Endothelial cell of umbilical vein (primary cell): ENCODE measurements around the gene KAT7.

Experiments used
- CTCF ChIP-seq, 2 donors: IDR thresholded peaks; 1 replicate in 1 of 2; 2 replicates in 1 of 2; pipeline ENCODE4 v1.5.1; 2011; ENCODE audit warnings: low read length in 2 of 2, mild to moderate bottlenecking in 2 of 2, moderate library complexity in 2 of 2, control low read depth in 1 of 2, inconsistent platforms in 1 of 2, low read depth in 1 of 2; ENCODE audit not compliant: insufficient read depth in 1 of 2; ENCODE audit errors: extremely low read depth in 1 of 2
- JUN ChIP-seq: IDR thresholded peaks from 2 replicates; pipeline ENCODE4 v1.6.1; 2011; ENCODE audit warnings: borderline replicate concordance, low read depth; ENCODE audit not compliant: insufficient read length, insufficient read depth
- MAX ChIP-seq: IDR thresholded peaks from 2 replicates; pipeline ENCODE4 v1.6.1; 2011; ENCODE audit not compliant: insufficient read depth, insufficient read length
- POLR2A ChIP-seq: IDR thresholded peaks from 2 replicates; pipeline ENCODE4 v1.6.1; 2012; ENCODE audit warnings: low read depth, mild to moderate bottlenecking, control low read depth, low read length
- POLR2AphosphoS5 ChIP-seq: IDR thresholded peaks from 2 replicates; pipeline ENCODE4 v1.6.1; 2012; ENCODE audit warnings: low read depth, mild to moderate bottlenecking, control low read depth, low read length, moderate library complexity; ENCODE audit not compliant: insufficient read depth

GRCh38 chr17:49779156-49779738 is 9.2 kb upstream of the KAT7 start:
- TF ChIP-seq CTCF (IDR thresholded peaks at IDR 0.05; ENCODE audit: extremely low read depth in 1 of 2, insufficient read depth in 1 of 2, low read depth in 1 of 2, low read length in 2 of 2) = no peak
- TF ChIP-seq JUN = no peak
- TF ChIP-seq MAX = no peak
- TF ChIP-seq POLR2AphosphoS5 = no peak
- TF ChIP-seq POLR2A = no peak
